VCaP (cell line): Measurements from ENCODE around the gene FREM2.

Experiments
- H3K27ac ChIP-seq: fragments of 450-650 bp; 2 replicates; pipeline ENCODE4 v1.5.1; 2017
- CTCF ChIP-seq: fragments of 450-650 bp; conservative IDR thresholded peaks from 2 replicates; pipeline ENCODE4 v1.5.1; 2017; ENCODE audit warnings: mild to moderate bottlenecking, moderate library complexity

The FREM2 gene

GRCh38 chr13:38895075-38895474 is 208.2 kb downstream of the FREM2 start:
- no peak overlapping the region for H3K27ac ChIP-seq
- no peak for TF ChIP-seq CTCF

GRCh38 chr13:38897521-38897920 is 210.6 kb downstream of the FREM2 start:
- no peak overlapping the region for H3K27ac ChIP-seq
- TF ChIP-seq CTCF: no peak

GRCh38 chr13:38898481-38898880 is 211.6 kb downstream of the FREM2 start:
- TF ChIP-seq CTCF: no peak
- no peak overlapping the region for H3K27ac ChIP-seq

GRCh38 chr13:38899571-38899970 is 212.7 kb downstream of the FREM2 start:
- TF ChIP-seq CTCF: no peak
- H3K27ac ChIP-seq: no peak overlapping the region

GRCh38 chr13:38900188-38900587 is 213.3 kb downstream of the FREM2 start:
- TF ChIP-seq CTCF: no peak
- no peak overlapping the region for H3K27ac ChIP-seq

GRCh38 chr13:38902551-38902950 is 215.7 kb downstream of the FREM2 start:
- TF ChIP-seq CTCF: no peak
- no peak overlapping the region for H3K27ac ChIP-seq

- H3K27ac ChIP-seq: no peak overlapping the region
- no peak for TF ChIP-seq CTCF
These were observed 218.2 kb downstream of the FREM2 start for GRCh38 chr13:38905081-38905480.

- TF ChIP-seq CTCF: no peak
- H3K27ac ChIP-seq: no peak overlapping the region
These were observed 219.0 kb downstream of the FREM2 start for GRCh38 chr13:38905861-38906260.
